Keratinocyte (primary cell): ENCODE data around the gene PCDH9.

Source experiments
- EZH2 ChIP-seq: IDR thresholded peaks from one replicate; pipeline ENCODE4 v1.6.1; 2012; ENCODE audit warnings: inconsistent platforms, mild to moderate bottlenecking, low read length, moderate library complexity
- TF ChIP-seq, protein P1 (sequence below), 3 experiments: IDR thresholded peaks in 1 of 3; conservative IDR thresholded peaks in 1 of 3; optimal IDR thresholded peaks in 1 of 3; 2 replicates in 2 of 3; 3 replicates in 1 of 3; pipeline versions ENCODE3 to v1.5.1; 2011; ENCODE audit warnings: low read length in 3 of 3, mild to moderate bottlenecking in 3 of 3, moderate library complexity in 2 of 3, control low read depth in 1 of 3, inconsistent platforms in 1 of 3; ENCODE audit not compliant: insufficient read depth in 2 of 3; ENCODE audit errors: extremely low read depth in 1 of 3

DNA sequence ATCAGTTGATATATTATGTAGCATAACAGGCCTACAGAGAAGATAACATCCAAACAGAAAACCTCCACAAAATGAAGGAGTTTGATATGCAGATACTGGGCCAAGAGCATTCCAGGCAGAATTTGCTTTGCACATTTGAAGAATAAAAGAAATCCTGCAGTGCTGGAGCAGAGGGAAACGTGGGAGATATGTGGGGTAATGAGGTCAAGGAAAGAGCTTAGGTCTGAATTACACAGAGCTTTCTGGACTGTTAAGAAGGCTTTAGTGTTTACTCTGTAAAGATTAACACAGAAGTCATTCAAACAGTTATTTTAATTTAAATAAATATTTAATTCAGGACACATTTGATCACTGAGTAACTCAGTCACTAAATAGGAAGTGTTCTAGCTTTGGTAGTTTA is 692.7 kb downstream of the PCDH9 start:
- TF ChIP-seq, protein P1, sequence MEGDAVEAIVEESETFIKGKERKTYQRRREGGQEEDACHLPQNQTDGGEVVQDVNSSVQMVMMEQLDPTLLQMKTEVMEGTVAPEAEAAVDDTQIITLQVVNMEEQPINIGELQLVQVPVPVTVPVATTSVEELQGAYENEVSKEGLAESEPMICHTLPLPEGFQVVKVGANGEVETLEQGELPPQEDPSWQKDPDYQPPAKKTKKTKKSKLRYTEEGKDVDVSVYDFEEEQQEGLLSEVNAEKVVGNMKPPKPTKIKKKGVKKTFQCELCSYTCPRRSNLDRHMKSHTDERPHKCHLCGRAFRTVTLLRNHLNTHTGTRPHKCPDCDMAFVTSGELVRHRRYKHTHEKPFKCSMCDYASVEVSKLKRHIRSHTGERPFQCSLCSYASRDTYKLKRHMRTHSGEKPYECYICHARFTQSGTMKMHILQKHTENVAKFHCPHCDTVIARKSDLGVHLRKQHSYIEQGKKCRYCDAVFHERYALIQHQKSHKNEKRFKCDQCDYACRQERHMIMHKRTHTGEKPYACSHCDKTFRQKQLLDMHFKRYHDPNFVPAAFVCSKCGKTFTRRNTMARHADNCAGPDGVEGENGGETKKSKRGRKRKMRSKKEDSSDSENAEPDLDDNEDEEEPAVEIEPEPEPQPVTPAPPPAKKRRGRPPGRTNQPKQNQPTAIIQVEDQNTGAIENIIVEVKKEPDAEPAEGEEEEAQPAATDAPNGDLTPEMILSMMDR (optimal IDR thresholded peaks at IDR 0.05 in 1 of 3, IDR thresholded peaks at IDR 0.05 in 1 of 3, conservative IDR thresholded peaks at IDR 0.05 in 1 of 3; ENCODE audit: extremely low read depth in 1 of 3, insufficient read depth in 2 of 3, low read length in 3 of 3): no peak
- TF ChIP-seq EZH2: no peak
